T-helper 22 cell (primary cell): ENCODE results near the gene POLE.
A peak's percentile ranks its signal among the peaks of the same experiment; 100 is the strongest.

Source experiments
- DNase-seq: peaks from one replicate; pipeline ENCODE4 v3.0.0-alpha.2; 2020; ENCODE audit warnings: low read depth

Gene POLE, protein sequence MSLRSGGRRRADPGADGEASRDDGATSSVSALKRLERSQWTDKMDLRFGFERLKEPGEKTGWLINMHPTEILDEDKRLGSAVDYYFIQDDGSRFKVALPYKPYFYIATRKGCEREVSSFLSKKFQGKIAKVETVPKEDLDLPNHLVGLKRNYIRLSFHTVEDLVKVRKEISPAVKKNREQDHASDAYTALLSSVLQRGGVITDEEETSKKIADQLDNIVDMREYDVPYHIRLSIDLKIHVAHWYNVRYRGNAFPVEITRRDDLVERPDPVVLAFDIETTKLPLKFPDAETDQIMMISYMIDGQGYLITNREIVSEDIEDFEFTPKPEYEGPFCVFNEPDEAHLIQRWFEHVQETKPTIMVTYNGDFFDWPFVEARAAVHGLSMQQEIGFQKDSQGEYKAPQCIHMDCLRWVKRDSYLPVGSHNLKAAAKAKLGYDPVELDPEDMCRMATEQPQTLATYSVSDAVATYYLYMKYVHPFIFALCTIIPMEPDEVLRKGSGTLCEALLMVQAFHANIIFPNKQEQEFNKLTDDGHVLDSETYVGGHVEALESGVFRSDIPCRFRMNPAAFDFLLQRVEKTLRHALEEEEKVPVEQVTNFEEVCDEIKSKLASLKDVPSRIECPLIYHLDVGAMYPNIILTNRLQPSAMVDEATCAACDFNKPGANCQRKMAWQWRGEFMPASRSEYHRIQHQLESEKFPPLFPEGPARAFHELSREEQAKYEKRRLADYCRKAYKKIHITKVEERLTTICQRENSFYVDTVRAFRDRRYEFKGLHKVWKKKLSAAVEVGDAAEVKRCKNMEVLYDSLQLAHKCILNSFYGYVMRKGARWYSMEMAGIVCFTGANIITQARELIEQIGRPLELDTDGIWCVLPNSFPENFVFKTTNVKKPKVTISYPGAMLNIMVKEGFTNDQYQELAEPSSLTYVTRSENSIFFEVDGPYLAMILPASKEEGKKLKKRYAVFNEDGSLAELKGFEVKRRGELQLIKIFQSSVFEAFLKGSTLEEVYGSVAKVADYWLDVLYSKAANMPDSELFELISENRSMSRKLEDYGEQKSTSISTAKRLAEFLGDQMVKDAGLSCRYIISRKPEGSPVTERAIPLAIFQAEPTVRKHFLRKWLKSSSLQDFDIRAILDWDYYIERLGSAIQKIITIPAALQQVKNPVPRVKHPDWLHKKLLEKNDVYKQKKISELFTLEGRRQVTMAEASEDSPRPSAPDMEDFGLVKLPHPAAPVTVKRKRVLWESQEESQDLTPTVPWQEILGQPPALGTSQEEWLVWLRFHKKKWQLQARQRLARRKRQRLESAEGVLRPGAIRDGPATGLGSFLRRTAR (N-terminal part only)

GRCh38 chr12:132687211-132688164 lies at the start of gene POLE, which contains the start of gene PXMP2:
POLE (minus strand) TSS chr12:132687342; CDS start chr12:132687315, 27 bp downstream.
PXMP2 (plus strand) TSS chr12:132687587; CDS start chr12:132687671, 84 bp downstream.
- peak; percentile 89 for DNase-seq

- DNase-seq: no peak
These were observed 49.8 kb upstream of the POLE start for GRCh38 chr12:132736913-132737312.

DNA sequence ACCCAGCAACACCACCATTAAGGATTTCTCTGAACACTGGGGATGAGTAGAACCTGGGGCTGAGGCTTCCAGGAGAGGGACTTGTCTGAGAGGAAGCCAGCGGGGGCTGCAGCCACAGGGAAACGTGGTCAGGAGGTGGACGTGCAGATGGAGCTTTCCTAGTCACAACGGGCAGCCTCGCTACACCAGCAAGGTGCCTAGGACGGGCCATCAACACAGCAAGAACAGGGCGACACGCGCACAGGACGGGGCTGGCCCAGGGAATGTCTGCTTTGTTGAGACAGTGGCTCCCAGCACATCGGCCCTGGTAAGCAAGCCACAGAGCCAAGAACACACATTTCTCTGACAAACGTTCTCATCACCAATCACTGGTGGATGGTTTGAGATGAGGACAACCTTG lies 49.2 kb upstream of the POLE start:
- no peak for DNase-seq

DNA sequence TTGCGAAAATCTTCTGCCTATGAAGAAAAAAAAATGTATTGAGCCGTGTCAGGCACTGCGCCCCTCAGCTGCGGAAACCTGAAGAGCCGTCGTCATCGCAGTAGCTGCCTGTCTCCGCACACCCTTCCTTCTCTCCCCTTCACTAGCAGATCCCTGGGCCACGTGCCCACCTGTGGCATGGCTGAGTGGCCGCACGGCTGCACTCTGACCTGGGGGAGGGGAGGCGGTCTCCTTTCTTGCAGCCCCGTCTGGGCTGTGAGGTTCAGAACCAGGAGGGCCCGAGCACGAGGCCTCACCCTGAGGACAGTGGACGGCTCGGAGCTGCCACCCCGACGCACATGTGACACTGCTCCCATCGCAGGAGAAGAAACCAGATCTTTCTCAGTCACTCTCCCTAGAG lies 48.4 kb upstream of the POLE start:
- no peak for DNase-seq

- DNase-seq: no peak
These were observed 47.1 kb upstream of the POLE start for GRCh38 chr12:132734206-132734605.

DNA sequence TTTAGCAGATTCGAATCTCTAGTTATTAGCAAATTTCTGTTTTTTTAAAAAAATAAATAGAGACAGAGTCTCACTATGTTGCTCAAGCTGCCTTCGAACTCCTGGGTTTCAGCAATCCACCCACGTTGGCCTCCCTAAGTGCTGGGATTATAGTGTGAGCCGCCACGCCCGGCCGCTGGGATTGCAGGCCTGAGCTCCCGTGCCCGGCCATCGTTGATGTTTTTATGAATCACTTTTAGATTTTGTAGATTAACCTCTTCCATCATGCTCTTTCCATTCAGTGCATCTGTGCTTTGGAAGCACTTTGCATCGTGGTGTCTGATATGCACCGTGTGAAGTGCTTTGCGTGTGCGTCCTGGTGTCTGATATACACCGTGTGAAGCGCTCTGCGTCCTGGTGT lies 44.4 kb upstream of the POLE start:
- DNase-seq: no peak

DNA sequence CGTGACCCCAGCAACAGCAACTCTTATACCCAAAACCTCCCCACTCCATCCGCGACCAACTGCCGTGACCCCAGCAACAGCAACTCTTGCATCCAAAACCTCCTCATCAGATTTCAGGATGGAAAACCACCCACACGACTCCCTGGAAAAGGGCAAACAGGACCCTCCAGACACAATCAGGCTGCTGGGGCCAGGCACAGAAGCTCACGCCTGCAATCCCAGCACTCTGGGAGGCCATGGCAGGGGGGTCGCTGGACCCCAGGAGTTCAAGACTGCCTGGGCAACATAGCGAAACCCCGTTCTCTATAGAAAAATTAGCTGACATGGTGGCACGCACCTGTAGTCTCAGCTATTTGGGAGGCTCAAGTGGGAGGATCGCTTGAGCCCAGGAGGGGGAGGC lies 43.2 kb upstream of the POLE start:
- DNase-seq: no peak

DNA sequence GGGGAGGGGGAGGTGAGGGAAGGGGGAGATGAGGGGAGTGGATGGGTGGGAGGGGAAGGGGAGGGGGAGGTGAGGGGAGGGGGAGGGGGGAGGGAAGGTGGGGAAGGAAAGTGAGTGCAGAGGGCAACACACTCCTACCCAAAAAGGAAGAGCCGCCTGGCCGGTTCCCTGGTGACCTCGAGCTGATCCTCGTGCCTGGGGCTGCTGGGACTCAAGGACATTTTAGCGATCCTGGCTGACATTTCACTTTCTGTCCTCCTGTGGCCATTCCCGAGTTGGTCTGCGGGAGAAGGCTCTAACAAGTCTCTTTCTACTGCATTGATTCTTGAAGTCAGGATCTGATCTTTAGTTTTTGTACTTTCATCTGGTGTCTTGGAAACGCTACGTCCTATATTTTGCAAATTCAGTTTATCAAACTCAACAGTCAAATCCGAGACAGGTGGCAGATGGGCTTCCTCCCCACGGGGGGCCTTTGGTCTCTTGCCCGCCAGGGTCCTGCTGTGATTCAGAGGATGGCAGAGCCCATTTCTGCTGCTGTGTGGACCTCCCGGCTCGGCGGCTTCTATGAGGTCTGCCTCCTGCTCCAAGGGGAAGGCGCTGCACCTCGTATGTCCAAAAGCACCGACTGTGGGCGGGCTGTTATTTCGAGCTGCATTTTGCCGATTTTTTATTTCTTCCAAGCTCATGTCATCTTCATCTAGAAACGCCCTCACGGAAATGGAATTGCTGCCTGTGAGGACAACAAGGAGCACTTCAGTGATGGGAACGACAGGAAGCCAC lies 42.6 kb upstream of the POLE start:
- no peak for DNase-seq

DNA sequence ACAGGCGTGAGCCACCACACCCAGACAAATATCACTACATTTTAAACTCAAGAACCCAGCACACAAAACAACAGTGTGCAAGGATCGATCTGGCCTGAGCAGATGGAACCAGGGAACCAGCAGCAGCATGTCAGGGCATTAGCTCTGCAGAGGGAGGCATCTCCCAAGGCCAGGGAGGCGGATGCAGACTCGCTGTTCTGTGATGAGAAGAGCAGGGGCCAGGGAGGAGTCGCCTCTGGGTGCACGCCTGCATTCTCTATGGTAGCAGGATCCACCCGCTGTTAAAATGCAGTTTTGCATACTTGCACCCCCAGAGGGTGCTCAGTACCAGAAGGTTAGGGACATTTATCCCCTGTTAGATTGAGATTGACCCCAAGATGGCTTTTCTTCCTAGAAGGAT lies 41.4 kb upstream of the POLE start:
- DNase-seq: no peak

DNA sequence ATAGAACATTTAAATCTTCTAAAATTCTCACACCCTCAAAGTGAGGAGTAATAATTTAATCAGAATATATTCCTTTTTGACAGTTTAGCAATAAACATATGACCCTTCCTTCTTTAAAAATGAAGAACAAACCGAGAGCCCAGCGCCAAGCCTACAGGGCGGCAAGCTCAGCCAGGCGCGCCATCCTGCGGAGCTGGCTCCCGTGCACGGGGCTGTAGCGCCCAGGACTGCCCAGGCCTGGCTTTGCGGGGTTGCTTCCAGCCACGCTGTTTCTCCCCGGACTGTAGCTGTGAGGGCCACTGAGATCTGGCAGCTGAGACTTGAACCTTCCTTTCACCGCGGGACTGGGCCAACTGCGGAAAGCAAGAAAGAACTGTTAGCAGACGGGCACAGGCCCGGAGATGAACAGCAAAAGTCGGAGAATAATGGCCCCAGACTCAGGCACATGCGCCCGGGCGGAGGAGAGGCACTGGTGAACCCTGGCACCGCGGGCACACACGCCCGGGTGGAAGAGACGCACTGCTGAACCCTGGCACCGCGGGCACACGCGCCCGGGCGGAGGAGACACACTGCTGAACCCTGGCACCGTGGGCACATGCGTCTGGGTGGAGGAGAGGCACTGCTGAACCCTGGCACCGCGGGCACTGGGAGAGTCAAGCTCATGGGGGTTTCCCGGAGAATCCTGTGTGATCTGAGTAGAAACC lies 40.1 kb upstream of the POLE start:
- DNase-seq: no peak

DNA sequence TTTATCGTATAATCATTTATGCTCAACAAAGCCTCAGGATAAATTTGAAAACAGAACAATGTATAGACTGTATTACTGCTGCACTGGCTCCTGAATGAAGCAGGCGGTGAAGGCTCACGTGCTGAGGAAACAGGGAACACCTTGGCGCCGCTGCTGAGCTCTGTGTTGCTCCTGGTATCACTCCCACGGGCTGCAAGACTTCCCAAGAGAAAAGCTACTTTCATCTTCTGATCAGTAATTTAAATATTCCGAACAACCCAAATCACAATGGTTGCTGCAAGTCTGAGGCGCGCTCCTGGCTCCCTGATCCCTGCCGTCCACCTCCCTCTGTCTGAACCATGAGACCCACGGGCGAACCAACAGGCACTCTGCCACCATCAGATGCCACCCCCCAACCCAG lies 39.2 kb upstream of the POLE start:
- no peak for DNase-seq

DNA sequence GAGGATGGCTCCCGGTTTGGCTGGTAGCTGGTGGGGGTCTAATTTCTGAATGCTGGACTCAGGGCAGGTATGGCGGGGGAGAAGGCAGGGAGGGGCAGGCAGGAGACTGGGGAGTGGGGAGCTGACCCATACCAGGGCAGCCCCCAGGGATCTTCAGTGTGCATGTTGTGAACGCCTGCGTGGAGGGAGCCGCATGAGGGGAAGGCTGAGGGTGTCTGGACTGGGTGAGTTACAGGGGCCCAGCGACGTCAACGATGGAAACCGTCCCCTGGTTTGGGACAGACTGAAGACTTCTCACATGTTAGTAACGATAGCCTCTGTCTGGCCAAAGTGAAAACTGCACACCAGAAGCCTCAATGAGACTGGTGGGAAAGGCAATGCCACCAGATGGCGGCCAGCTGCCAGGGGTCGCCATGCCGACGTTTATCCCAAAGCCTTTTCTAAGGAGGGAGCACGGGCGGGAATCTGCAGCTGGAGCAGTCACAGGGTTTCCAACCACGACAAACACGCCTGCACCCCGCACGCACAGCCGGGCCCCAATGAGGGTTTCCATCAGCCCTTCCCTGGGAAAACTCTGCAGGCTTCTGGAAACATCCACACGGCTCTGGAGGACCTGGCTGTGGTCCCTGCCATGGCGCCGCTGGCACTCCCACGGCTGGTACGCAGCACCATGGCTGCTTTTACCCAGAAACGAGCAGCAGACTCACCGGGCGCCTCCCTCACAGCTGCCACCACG lies 37.5 kb upstream of the POLE start:
- no peak for DNase-seq

- no peak for DNase-seq
These were observed 36.6 kb upstream of the POLE start for GRCh38 chr12:132723764-132724140.

- DNase-seq: no peak
These were observed 36.0 kb upstream of the POLE start for GRCh38 chr12:132723015-132723763.

DNA sequence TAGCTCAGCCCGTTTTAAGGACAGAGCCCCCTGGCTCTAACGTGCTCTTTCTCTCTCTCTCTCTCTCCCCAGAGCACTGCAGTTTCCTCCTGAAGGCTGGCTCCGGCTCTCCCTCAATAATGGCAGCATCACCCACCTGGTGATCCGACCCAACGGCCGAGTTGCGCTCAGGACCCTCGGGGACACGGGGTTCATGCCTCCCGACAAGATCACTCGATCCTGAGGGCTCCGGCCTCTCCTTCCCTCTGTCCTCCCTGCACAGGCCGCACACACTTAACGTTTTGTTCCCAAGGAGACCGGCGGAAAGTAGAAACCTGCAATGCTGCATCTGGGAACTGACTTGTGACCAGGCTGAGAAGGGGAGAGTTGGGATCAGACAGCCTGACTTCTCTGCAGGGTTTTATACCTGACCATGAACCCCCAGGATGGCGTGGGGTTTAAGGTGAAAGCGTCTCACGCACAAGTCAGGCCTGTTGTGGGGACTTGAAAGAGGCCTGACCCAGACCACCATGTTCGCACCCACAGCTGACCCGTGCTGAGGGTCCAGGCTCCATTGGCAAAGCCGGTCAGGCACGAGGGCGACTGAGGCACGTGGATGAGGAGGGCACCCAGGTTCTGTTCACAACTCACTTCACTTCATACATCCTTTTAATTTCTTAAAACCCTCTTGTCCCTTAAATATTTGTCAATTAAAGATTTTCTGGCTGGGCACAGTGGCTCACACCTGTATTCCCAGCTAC lies 33.6 kb upstream of the POLE start:
- DNase-seq: no peak

DNA sequence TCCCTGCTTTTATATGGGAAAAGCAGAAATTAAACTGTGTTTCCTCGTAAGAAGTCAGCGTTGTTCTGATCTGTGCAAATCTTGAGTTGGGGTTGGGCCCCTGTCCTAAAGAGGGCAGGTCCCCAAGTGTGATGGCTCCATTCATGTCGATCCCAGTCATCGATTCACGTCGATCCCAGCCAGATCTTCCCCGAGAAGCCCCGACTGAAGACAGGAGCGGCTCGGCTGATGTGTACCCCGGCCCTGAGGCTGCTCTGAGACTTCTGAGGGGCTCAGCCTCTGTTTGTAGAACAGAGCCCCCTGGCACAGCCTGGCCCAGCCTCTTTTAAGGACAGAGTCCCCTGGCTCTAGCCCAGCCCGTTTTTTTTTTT lies 32.8 kb upstream of the POLE start:
- no peak for DNase-seq

- DNase-seq: no peak
These were observed 32.2 kb upstream of the POLE start for GRCh38 chr12:132719141-132719953.
